ENCODE results near the gene PFN3. TPM values are rescaled to one million over a fixed set of nuclear protein-coding genes. Genes with fewer than 3 reads are reported as not detected.

PFN3 gene
- total RNA-seq, 1 donor from 2014 or later, result not detected

DNA sequence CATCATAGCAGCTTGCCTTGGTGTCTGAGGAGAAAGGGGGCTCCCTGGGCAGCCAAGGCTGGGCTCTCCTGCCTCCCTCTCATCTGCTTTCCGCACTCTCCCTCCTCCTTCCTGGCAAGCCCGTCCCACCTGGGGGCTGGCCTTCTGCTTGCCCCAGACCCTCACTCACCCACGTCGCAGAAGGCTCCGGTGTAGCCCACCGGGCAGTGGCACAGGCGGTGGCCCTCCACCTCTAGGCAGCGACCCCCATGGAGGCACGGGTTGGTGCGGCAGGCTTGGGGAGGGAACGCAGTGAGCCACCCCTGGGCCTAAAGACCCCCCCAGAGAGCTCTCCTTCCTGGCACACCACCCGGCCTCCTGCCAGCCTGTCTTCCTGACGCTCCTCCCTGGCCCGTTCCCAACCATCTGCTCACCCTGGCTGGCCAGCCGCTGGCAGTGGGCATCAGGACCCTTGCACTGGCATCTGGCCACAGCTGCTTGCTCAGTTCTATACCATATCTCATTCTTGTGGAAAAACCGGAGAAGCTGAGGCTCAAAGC is 4.2 kb upstream of the PFN3 start:
- intact Hi-C loops (cut with DNase I), result loop anchor here (1.0 to 2.0 kb wide), 2 partner anchors 50 to 96 kb away; no protein-coding TSS in a partner anchor
- DNase-seq (ENCODE audit: missing footprints), result no peak
- no peak for ATAC-seq

DNA sequence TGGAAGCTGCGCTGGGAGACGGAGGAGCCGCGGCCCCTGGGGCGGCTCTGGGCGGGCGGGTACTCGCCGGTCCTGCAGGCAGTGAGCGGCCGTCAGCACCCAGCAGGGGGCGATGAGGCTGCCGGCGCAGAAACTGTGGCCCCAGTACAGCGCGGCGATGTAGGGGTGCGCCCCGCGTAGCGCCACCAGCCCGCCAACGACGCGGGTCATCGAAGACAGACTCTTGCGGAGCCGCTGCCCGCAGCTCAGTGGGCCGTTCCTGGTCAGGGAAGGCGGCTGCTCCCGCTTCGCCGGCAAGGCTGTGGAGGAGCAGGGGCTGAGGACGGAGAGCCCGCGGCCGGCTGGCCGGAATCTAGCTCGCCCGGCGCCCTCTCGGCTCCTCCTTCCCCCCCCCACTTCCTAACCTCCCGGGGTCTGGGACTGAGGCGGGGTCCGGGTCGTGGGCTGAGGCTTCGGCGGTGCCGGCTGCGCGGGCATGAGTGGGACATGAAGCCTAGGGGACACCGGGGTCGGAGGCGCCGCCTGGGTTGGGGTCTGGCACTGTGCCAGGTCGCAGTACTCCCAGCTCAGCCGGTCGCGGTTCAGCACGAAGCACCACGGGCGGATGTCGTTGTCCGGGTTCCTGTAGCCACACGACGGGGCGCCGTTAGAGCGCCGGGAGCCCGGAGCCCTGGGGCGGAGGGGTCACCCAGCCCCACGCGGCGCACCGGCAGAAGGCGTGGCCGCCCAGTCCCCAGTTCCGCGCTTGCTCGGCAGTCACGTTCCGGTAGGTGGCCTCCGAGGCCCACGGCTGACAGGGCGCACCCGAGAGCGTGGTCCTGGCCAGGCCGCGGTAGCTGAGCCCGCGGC is 3.6 kb upstream of the PFN3 start:
- ATAC-seq (peak; percentile 93), DNase-seq (ENCODE audit: missing footprints) (peak; percentile 94)
- intact Hi-C loops (cut with DNase I), result loop anchor here (1.0 to 2.0 kb wide), 2 partner anchors 50 to 97 kb away; no protein-coding TSS in a partner anchor

DNA sequence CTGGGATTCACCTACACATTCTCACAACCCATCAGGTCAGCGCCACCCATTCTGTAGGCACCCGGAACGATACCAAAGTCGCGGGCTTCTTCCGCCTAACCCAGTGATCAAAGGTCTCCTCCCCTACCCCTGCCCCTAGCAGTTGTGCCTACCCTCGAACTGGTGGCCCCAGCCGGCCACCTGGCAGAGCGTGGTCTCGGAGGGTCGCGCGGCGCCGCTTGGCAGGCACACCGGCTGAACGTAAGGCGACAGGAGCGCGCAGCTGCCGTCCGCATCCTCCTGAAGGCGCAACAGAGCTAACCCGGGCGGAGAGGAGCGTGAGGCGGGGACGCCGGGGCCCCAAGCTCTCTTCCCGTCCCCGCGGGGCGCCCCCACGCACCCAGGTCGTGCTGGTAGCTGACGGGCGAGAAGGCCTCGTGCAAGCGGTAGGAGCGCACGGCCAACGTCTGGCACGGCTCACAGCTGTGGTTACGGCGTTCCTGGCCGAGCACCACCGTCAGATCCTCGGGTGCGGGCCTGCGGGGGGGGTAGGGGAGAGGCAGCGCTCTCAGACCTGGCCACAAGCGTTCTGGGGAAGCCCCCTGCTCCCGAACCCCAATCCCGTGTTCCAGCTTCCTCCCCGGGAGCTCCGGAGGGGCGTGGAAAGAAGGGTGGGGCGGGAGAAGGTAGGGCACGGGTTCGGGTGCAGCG is 2.8 kb upstream of the PFN3 start:
- ATAC-seq, result no peak
- no peak for DNase-seq (ENCODE audit: missing footprints)
- intact Hi-C loops (cut with DNase I), result no loop called here

DNA sequence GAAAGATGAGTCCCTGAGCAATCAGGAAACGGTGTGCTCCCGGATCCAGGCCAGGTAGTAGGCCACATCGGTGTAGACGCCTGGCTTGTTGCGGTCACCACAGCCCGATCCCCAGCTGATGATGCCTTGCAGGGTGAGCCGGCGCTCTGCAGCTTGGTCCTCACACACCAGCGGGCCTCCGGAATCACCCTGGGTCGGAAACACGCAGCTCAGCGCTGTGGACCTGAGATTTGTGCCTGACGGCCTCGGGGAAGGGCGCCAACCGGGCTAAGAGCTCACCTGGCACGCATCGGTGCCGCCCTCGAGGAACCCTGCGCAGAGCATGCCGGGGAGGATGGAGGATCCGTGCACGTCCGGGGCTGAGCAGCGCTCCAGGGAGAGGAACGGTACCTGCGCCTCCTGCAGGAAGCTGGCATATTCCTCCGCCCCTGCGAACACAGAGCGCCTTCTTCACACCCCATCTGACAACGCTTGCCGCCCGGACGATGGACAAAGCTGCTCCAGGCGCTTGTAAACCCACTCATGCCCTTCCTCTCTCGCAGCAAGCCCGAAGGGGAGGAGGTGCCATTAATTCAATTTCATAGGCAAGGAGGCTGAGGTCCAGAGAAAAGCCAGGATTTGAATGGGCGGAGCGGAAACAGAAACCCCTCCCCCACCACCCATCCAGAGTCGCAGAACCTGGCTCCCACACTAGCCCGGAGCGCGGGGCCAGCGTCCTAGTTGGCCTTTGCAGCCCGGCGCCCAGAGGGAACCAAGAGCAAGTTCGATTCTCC is 2.0 kb upstream of the PFN3 start:
- no peak for DNase-seq (ENCODE audit: missing footprints)
- no peak for ATAC-seq
- intact Hi-C loops (cut with DNase I), result no loop called here

DNA sequence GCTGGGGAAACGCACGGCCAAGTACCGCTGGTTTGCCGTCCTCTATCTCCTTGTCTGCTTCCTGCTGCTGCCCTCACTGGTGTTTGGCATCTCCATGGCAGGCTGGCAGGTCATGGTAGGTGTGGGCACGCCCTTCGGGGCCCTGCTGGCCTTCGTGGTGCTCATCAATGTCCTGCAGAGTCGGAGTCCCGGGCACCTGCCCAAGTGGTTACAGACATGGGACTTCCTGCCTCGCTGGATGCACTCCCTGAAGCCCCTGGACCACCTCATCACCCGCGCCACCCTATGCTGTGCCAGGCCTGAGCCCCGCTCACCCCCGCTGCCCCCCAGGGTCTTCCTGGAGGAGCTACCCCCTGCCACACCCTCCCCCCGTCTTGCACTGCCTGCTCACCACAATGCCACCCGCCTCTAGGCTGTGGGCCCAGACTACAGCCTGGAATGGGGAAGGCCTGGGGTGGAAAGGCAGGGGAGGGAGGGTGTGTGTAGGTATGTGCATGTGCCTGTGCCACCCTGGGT is 2.5 kb downstream of the PFN3 start:
- ATAC-seq, result no peak
- intact Hi-C loops (cut with DNase I), result no loop called here
- DNase-seq (ENCODE audit: missing footprints), result no peak

DNA sequence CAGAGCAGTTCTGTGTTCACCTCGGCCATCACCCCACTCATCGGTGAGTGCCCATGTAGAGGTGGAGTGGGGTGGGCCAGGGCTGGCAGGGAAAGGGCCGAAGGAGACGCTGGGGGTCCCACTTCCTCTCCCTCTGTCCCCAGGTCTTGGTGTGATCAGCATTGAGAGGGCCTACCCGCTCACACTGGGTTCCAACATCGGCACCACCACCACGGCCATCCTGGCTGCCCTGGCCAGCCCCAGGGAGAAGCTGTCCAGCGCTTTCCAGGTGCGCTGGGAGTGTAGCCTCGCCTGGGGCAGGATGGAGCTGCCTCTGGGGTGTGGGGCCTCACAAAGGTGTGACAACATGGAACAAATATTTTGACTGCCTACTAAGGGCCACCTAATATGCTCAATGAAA is 3.7 kb downstream of the PFN3 start:
- intact Hi-C loops (cut with DNase I), result no loop called here
- DNase-seq (ENCODE audit: missing footprints) (no peak), ATAC-seq (no peak)

DNA sequence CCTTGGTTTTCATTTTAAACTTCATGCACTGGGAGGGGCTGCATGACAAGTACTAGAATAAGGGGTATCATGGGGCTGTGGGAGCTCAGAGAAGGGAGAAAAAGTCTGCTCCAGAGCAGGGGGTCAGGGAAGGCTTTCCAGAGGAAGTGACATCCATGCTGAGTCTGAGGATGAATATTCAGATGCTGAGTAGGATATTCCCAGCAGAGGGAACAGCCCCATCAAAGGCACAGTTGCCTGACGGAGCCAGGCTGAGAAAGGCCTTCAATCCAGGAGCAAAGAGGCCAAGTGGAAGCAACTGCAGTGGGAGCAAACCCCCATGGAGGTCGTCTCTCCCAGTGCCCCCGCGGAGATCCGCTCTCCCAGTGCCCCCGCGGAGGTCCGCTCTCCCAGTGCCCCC is 4.4 kb downstream of the PFN3 start:
- intact Hi-C loops (cut with DNase I), result no loop called here
- DNase-seq (ENCODE audit: missing footprints) (no peak), ATAC-seq (no peak)

DNA sequence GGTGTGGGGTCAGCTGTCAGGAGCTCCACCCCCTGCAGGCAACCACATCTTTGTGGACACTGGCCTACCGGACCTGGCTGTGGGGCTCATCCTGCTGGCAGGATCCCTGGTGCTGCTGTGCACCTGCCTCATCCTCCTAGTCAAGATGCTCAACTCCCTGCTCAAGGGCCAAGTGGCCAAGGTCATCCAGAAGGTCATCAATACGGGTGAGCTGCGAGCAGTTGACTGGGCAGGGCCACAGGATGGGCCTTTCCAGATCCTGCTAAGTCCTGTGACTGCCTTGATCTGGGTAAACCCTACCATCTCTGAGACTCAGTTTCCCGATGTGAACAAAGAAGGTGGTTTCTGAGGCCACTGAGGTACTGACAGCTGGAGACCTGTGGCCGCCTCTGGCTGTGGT is 6.5 kb downstream of the PFN3 start:
- ATAC-seq, result no peak

DNA sequence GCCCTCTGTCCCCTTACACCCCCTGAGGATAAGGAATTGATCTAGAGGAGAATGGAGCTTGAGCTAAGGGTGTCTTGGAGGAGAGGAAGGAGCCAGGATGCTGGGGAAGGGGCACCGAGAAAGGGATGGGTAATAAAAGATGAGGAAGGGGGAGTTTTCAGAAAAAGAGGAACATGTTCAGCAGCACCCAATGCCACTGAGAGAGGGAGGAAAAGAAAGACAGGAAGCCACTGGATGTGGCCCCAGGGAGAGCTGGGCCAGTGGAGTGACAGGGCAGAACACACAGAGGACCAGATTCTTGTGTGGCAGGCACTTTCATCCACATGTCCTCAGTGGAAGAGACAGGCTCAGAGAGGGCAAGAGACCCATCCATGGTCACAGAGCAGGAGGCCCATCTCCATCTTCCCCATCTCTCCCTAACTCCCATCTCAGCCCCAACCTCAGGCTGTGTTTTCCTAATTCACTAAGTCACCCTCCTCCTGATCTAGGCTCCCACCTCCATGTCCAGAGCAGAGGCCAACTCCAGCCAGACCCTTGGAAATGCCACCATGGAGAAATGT is 7.2 kb downstream of the PFN3 start:
- ATAC-seq (no peak), DNase-seq (ENCODE audit: missing footprints) (no peak)
- intact Hi-C loops (cut with DNase I), result no loop called here

More for the DNA sequence above, 6.5 kb downstream of the PFN3 start:
- intact Hi-C loops (cut with DNase I), result no loop called here
- no peak for DNase-seq (ENCODE audit: missing footprints)

DNA sequence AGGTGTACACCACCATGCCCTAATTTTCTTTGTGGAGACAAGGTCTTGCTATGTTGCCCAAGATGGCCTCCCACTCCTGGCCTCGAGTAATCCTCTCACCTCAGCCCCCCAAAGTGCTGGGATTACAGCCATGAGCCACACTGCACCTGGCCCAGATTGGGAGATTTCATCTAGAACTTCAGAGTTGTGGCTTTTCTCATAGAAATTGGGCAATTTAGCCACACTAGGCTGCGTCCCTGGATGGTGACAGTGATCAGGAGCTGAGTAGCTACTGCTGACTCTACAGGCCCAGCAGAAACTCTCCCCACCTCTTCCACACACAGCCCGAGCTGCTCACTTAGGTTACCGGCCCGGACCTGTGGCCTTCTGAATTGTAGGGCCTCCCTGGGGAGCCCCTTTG is 7.7 kb downstream of the PFN3 start:
- DNase-seq (ENCODE audit: missing footprints) (no peak), ATAC-seq (no peak)
- intact Hi-C loops (cut with DNase I), result no loop called here

DNA sequence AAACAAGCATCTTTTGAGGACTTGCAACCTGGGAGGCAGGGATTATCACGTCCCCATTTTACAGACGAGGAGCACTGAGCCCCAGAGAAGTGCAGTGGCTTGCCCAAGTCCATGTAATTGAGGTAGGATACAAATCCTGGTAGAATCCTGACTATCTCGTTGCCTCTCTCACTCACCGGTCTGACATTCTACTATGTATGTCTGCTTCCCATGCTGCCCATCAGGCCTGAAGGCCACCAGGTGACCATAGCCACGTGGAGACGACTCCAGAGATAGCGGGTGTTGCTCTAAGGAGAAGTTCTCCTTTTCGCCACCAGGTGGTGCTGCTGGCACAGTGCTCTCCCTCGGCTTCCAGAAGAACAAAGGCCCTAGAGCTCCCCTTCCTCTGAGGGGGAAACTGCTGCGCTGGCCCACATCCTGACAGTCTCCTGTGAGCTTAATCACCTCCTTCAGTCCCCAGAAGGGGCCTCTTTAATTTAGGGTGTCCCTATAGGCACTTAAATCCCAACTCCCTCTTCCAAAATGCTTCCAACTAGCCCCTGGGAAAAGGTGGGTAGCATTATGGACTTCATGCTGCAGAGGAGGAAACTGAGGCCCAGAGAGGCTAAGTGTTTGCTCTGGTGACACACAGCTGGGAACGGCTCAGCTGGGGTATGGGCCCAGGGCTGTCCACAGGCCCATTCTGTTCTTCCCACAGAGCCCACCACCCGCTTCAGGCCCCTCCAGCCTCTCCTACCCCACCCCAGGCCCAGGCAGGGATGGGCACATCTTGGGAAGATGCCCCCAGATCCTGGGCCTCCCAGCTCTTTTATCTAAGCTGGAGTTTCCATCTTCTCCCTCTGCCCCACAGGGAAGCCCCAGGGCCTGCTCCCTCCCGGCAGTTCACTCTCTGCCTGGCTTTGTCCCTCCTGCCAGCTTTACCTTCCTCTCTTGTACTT is 9.8 kb downstream of the PFN3 start:
- ATAC-seq (peak; percentile 83), DNase-seq (ENCODE audit: missing footprints) (peak; percentile 79)
- intact Hi-C loops (cut with DNase I), result loop anchor here (1.0 kb wide), 2 partner anchors 64 to 110 kb away; no protein-coding TSS in a partner anchor

DNA sequence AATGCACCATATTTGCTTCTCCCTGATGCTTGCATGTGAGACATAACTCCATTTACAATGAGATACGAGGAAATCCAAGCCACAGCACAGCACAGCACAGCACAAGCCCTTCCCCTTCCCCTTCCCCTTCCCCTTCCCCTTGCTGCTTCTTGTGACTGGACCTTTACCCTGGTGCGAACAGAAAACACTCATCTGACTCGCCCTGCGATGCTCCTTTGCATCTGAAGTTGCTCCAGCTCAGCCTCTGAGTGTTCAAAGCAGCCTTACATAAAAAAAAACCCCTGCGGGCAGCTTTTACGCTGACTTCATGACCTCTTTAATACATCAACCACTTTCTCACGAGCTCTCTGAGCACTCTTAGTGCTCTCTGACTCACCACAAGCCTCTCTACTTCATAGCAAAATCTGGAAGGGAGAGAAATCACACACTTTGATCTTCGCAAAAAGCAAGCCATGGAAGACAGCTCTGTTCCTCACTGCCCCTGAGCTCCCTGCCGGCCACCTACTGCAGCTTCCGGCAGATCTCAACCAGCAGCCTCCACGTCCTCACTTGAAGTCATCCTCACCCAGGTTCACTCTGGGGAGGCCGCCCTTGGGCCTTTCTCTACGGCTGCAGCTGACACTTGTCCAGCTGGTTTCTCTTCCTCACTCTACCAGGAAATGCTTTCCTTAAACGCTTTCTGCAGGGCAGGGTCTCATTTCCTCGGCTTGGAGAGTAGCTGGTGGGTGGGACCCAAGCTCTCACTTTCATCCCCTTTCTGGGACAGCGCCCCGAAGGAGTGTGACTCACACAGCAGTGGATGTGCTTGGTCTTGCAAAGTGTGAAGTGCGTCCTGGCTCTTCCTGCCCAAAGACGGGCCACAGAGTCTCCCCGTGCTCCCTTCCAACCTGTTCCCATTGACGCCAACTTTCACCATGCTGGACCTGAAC is 11.0 kb downstream of the PFN3 start:
- intact Hi-C loops (cut with DNase I), result loop anchor here (1.0 to 10.0 kb wide), 3 partner anchors 65 to 275 kb away; no protein-coding TSS in a partner anchor
- ATAC-seq (peak; percentile 23), DNase-seq (ENCODE audit: missing footprints) (peak; percentile 44)

DNA sequence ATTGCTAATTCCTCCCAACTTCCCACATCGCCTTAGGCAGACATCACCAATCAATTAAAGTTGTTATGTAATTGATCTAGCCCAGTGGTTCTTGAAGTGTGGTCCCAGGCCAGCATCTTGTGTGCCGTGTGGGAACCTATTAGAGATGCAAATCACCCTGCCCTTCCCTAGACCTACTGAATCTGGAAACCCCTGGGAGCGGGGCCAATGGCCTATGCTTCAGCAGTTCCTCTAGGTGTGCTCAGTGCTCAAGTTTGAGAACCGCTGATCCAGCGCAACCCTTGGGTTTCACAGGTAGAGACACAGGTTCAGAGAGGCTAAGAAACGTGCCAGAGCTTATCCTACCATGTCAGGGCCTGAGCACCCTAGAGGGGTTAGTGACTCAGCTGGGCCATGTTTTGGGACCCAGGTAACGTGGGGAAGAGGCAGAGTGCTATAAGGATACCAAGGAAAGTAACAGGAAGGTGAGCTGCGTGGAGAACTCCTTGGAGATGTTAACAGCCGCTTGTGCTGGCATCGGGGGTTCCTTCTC is 11.9 kb downstream of the PFN3 start:
- ATAC-seq (no peak), DNase-seq (ENCODE audit: missing footprints) (peak; percentile 18)
- intact Hi-C loops (cut with DNase I), result loop anchor here (10.0 kb wide), 1 partner anchor 274 kb away; no protein-coding TSS in a partner anchor

DNA sequence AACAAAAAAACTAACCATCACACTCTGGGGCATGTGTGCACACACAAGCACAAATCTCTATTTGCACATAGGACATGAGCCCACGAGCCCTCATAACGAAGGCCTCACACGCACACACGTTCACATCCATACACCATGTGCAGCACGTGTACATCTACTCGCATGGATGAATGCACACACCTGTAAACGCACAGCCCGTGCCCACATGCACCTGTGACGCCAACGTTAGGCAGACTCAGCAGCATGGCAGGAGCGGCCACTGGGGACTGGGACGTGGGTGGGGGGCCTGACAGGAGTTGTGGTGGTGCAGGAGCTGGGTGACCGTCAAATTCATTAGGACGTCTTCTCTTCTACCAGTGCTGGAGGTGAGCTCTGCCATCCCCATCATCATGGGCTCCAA is 13.1 kb downstream of the PFN3 start:
- peak; percentile 53 for DNase-seq (ENCODE audit: missing footprints)
- ATAC-seq, result no peak
- intact Hi-C loops (cut with DNase I), result loop anchor here (10.0 kb wide), 1 partner anchor 273 kb away; no protein-coding TSS in a partner anchor

DNA sequence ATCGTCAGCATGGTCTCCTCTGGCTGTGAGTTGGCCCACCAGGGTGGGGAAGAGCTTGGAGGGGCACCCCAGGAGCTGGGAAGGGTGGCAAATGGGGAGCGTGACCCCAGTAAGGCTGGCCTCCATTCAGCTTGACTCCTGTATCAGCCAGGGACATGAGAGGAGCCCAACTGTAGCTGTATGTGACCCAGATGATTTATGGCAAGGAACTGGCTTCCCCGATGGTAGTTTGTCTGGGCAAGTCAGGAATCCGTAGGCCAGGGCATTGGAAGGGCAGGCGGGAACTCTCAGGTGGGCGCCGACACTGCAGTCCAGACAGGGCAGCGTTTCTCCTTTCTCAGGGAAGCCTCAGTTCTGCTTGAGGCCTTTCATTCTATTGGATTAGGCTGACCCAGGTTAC is 13.9 kb downstream of the PFN3 start:
- intact Hi-C loops (cut with DNase I), result loop anchor here (10.0 kb wide), 1 partner anchor 272 kb away; no protein-coding TSS in a partner anchor
- ATAC-seq, result no peak

DNA sequence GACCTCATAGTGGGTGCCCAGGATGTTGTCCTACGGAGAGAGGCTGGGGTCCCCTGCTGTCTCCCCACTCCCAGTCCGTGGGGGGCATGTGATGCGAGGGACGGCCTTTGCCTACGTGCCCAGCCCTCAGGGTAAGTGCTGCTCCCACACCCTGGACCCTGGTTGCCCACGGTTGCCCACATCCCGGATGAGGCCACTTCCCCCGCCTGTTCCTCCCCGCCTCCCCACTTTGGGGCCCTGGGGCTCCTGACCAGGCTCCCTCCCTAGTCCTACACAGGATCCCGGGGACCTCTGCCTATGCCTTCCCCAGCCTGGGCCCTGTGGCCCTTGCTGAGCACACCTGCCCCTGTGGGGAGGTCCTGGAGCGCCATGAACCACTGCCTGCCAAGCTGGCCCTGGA is 14.7 kb downstream of the PFN3 start:
- no peak for ATAC-seq
- DNase-seq (ENCODE audit: missing footprints), result no peak
- intact Hi-C loops (cut with DNase I), result loop anchor here (10.0 kb wide), 1 partner anchor 271 kb away; no protein-coding TSS in a partner anchor

More for the DNA sequence above, 13.9 kb downstream of the PFN3 start:
- DNase-seq (ENCODE audit: missing footprints), result no peak
